ENCODE results near the gene MVK.

GRCh38 chr12:109600995-109601394 lies 27.4 kb downstream of the MVK start:
- TF ChIP-seq CTCF (IDR thresholded peaks at IDR 0.05; ENCODE audit: low read depth, low read length) (no peak), POLR2A (IDR thresholded peaks at IDR 0.05; ENCODE audit: extremely low read depth, insufficient read length) (no peak), MYC (IDR thresholded peaks at IDR 0.05; ENCODE audit: low read depth, low read length) (no peak), MAX (IDR thresholded peaks at IDR 0.05; ENCODE audit: low read depth, low read length) (no peak)

Data from NB4 (cell line).